Measurements from ENCODE around the gene KIF21A. TPM values are rescaled to one million over a fixed set of nuclear protein-coding genes. Genes with fewer than 3 reads are reported as not detected.

The KIF21A gene
- total RNA-seq, 1 experiment from 2014 or later = 29.1 TPM

GRCh38 chr12:39435531-39435930, 7.4 kb downstream of the KIF21A start:
- no TSS peak for BruUV-seq (replicated peaks)
- no peak for ATAC-seq
- RAD21 ChIA-PET (ENCODE audit: low non-redundant PET in 1 of 2, low total read pairs in 2 of 2, uncharacterized antibody in 2 of 2, unreplicated experiment in 2 of 2) = no interaction called here

GRCh38 chr12:39431797-39432196, 11.1 kb downstream of the KIF21A start:
- TF ChIP-seq REST (IDR thresholded peaks at IDR 0.05; ENCODE audit: low read depth) (no peak), POLR2AphosphoS5 (IDR thresholded peaks at IDR 0.05; ENCODE audit: low read depth, low read length) (no peak), ZFX (IDR thresholded peaks at IDR 0.05) (no peak), EZH2phosphoT487 (IDR thresholded peaks at IDR 0.05; ENCODE audit: borderline replicate concordance) (no peak)
- DNase-seq (ENCODE audit: low read depth, low spot score) (no peak), ATAC-seq (no peak)
- CTCF ChIA-PET = no interaction called here
- H3K4me2 ChIP-seq (ENCODE audit: low read length) = no peak overlapping the region
- H4K20me1 ChIP-seq (ENCODE audit: insufficient read depth) = no peaks in the 10 kb centered on the region
- no peak overlapping the region for H3K9ac ChIP-seq (ENCODE audit: low read length)
- no peaks in the 10 kb centered on the region for H3K9me3 ChIP-seq (ENCODE audit: control insufficient read depth in 1 of 2, insufficient read depth in 1 of 2, low read depth in 1 of 2, low read length in 2 of 2)
- no peaks in the 10 kb centered on the region for H3K27me3 ChIP-seq (ENCODE audit: insufficient read depth, low read length)
- H3K9me2 ChIP-seq (ENCODE audit: insufficient read depth) = no peaks in the 10 kb centered on the region
- RAD21 ChIA-PET (ENCODE audit: low non-redundant PET in 1 of 2, low total read pairs in 2 of 2, uncharacterized antibody in 2 of 2, unreplicated experiment in 2 of 2) = no interaction called here
- no peaks in the 10 kb centered on the region for H3K36me3 ChIP-seq (ENCODE audit: control insufficient read depth in 1 of 2, insufficient read depth in 2 of 2, low read length in 2 of 2)
- H3K4me3 ChIP-seq (replicated peaks in 1 of 2; ENCODE audit: low read depth in 1 of 2, low read length in 2 of 2) = no peak overlapping the region
- peaks cover 49% of the 10 kb centered on the region for H3K79me2 ChIP-seq (ENCODE audit: insufficient read depth, low read length)
- no TSS peak for BruUV-seq (replicated peaks)
- no peak overlapping the region for H3K27ac ChIP-seq (ENCODE audit: low read depth, low read length)
- intact Hi-C loops (cut with micrococcal nuclease) = no loop called here
- POLR2A ChIA-PET = no interaction called here
- no peaks in the 10 kb centered on the region for H3K4me1 ChIP-seq (ENCODE audit: control insufficient read depth in 1 of 2, insufficient read depth in 2 of 2, low read length in 2 of 2)
- no peak overlapping the region for H2AFZ ChIP-seq (ENCODE audit: low read depth, low read length, poor library complexity, severe bottlenecking)

More at GRCh38 chr12:39435531-39435930, 7.4 kb downstream of the KIF21A start:
- no peaks in the 10 kb centered on the region for H3K9me3 ChIP-seq (ENCODE audit: control insufficient read depth in 1 of 2, insufficient read depth in 1 of 2, low read depth in 1 of 2, low read length in 2 of 2)
- ChIA-PET CTCF (no interaction called here), POLR2A (no interaction called here)
- intact Hi-C loops (cut with micrococcal nuclease) = no loop called here
- no peak for DNase-seq (ENCODE audit: low read depth, low spot score)
- H3K79me2 ChIP-seq (ENCODE audit: insufficient read depth, low read length) = peaks cover 84% of the 10 kb centered on the region
- H3K9ac ChIP-seq (ENCODE audit: low read length) = no peak overlapping the region
- no peaks in the 10 kb centered on the region for H4K20me1 ChIP-seq (ENCODE audit: insufficient read depth)
- H3K4me2 ChIP-seq (ENCODE audit: low read length) = no peak overlapping the region
- no peaks in the 10 kb centered on the region for H3K27me3 ChIP-seq (ENCODE audit: insufficient read depth, low read length)
- TF ChIP-seq ZNF274 (IDR thresholded peaks at IDR 0.05; ENCODE audit: low read depth, low read length) = no peak
- no peak for TF ChIP-seq RAD21 (IDR thresholded peaks at IDR 0.05; ENCODE audit: low read depth)
- TF ChIP-seq EZH2 (IDR thresholded peaks at IDR 0.05) = no peak
- TF ChIP-seq SRF (IDR thresholded peaks at IDR 0.05; ENCODE audit: low read depth) = no peak
- TF ChIP-seq POLR2A (IDR thresholded peaks at IDR 0.05; ENCODE audit: borderline replicate concordance, extremely low read depth, insufficient read depth, insufficient read length) = no peak
- TF ChIP-seq ELF1 (IDR thresholded peaks at IDR 0.05; ENCODE audit: borderline replicate concordance, low read depth) = no peak
- no peak for TF ChIP-seq CBX3 (IDR thresholded peaks at IDR 0.05; ENCODE audit: low read depth)
- H3K27ac ChIP-seq (ENCODE audit: low read depth, low read length) = no peak overlapping the region
- no peaks in the 10 kb centered on the region for H3K36me3 ChIP-seq (ENCODE audit: control insufficient read depth in 1 of 2, insufficient read depth in 2 of 2, low read length in 2 of 2)
- no peak overlapping the region for H3K4me3 ChIP-seq (replicated peaks in 1 of 2; ENCODE audit: low read depth in 1 of 2, low read length in 2 of 2)
- H3K4me1 ChIP-seq (ENCODE audit: control insufficient read depth in 1 of 2, insufficient read depth in 2 of 2, low read length in 2 of 2) = no peaks in the 10 kb centered on the region
- no peaks in the 10 kb centered on the region for H3K9me2 ChIP-seq (ENCODE audit: insufficient read depth)
- no peak overlapping the region for H2AFZ ChIP-seq (ENCODE audit: low read depth, low read length, poor library complexity, severe bottlenecking)

Data from HCT116 (cell line).